B cell (primary cell): ENCODE results near the gene PEX13. TPM values are rescaled to one million over a fixed set of nuclear protein-coding genes. Genes with fewer than 3 reads are reported as not detected.

Experiments used
- ATAC-seq: fragments of 200-7000 bp; cut with Tn5 transposase; one replicate; pipeline ENCODE4 v1.10.0; 2021; ENCODE audit warnings: low read depth, mild to moderate bottlenecking, moderate number of reproducible peaks, moderate library complexity
- CTCF ChIA-PET: fragments of 350-600 bp; sonication (Branson Sonifier 250); formaldehyde crosslinking; loops from one replicate; lab custom pipeline; 2021; ENCODE audit warnings: antibody characterized with exemption, inconsistent platforms; lab: Charles Lee
- POLR2A ChIA-PET: fragments of 350-600 bp; sonication (Branson Sonifier 250); formaldehyde crosslinking; loops from one replicate; lab custom pipeline; 2021; ENCODE audit warnings: antibody characterized with exemption; lab: Charles Lee
- DNase-seq: peaks from one replicate; pipeline ENCODE4 v3.0.0; 2013
- H2AFZ ChIP-seq: 2 replicates; pipeline ENCODE4 v1.6.1; 2012; ENCODE audit warnings: mild to moderate bottlenecking, low read depth, low read length; ENCODE audit not compliant: insufficient read depth, poor library complexity, severe bottlenecking
- H3K27ac ChIP-seq, 2 donors: 1 replicate in 1 of 2; 2 replicates in 1 of 2; pipeline ENCODE4 v1.5.1; 2012 to 2013; ENCODE audit warnings: low read length in 2 of 2, mild to moderate bottlenecking in 2 of 2, moderate library complexity in 1 of 2
- H3K27me3 ChIP-seq, 4 experiments: fragments of 200-600 bp in 1 of 4; sonication (generic) in 1 of 4; replicated peaks in 1 of 4; 1 replicate in 2 of 4; 2 replicates in 2 of 4; pipeline versions ENCODE4 v1.6.1 to v1.7.0; 2013 to 2016; ENCODE audit warnings: low read length in 3 of 4, mild to moderate bottlenecking in 2 of 4, mixed read lengths in 1 of 4, moderate library complexity in 1 of 4; ENCODE audit not compliant: insufficient read depth in 4 of 4, control insufficient read depth in 3 of 4; ENCODE audit errors: control extremely low read depth in 1 of 4
- H3K36me3 ChIP-seq, 2 experiments: replicated peaks in 1 of 2; 1 replicate in 1 of 2; 2 replicates in 1 of 2; pipeline versions ENCODE4 v1.6.1 to v1.7.1; 2013; ENCODE audit warnings: low read length in 1 of 2; ENCODE audit not compliant: insufficient read depth in 2 of 2, control insufficient read depth in 1 of 2; ENCODE audit errors: control extremely low read depth in 1 of 2, extremely low read depth in 1 of 2
- H3K4me1 ChIP-seq, 2 donors: fragments of 200-600 bp in 1 of 2; sonication (generic) in 1 of 2; 1 replicate in 1 of 2; 2 replicates in 1 of 2; pipeline versions ENCODE4 v1.5.1 to v1.6.1; 2013 to 2017; ENCODE audit warnings: low read length in 2 of 2; ENCODE audit not compliant: control insufficient read depth in 2 of 2, insufficient read depth in 2 of 2
- H3K4me2 ChIP-seq: replicated peaks from 2 replicates; pipeline ENCODE3; 2012; ENCODE audit warnings: mild to moderate bottlenecking, low read depth, low read length; ENCODE audit not compliant: poor library complexity, severe bottlenecking
- H3K4me3 ChIP-seq, 5 experiments: fragments of 200-600 bp in 1 of 5; sonication (generic) in 1 of 5; 1 replicate in 3 of 5; 2 replicates in 2 of 5; pipeline versions ENCODE4 v1.5.1 to v1.7.0; 2011 to 2016; ENCODE audit warnings: low read length in 4 of 5, mild to moderate bottlenecking in 4 of 5, low read depth in 2 of 5, control low read depth in 1 of 5, moderate library complexity in 1 of 5; ENCODE audit not compliant: insufficient read depth in 1 of 5; ENCODE audit errors: control extremely low read depth in 1 of 5, extremely low read depth in 1 of 5
- H3K79me2 ChIP-seq: fragments of 200-600 bp; sonication (generic); one replicate; pipeline ENCODE4 v1.6.0; 2016; ENCODE audit warnings: low read length; ENCODE audit not compliant: control insufficient read depth, insufficient read depth
- H3K9ac ChIP-seq: fragments of 200-600 bp; sonication (generic); 2 replicates; pipeline ENCODE4 v1.6.1; 2017; ENCODE audit warnings: mild to moderate bottlenecking, low read length, moderate library complexity
- H3K9me3 ChIP-seq, 3 donors: one replicate each; pipeline versions ENCODE4 v1.6.1 to v1.7.1; 2013; ENCODE audit warnings: low read length in 2 of 3; ENCODE audit not compliant: control insufficient read depth in 2 of 3, insufficient read depth in 1 of 3; ENCODE audit errors: control extremely low read depth in 1 of 3
- H4K20me1 ChIP-seq: 2 replicates; pipeline ENCODE4 v1.6.0; 2012; ENCODE audit warnings: mild to moderate bottlenecking, low read length; ENCODE audit not compliant: insufficient read depth, control insufficient read depth, poor library complexity, severe bottlenecking
- H3K27ac Mint-ChIP-seq: one replicate; pipeline ENCODE4 v1.8.0; 2021; ENCODE audit warnings: mixed read lengths
- H3K27me3 Mint-ChIP-seq: one replicate; pipeline ENCODE4 v1.8.0; 2021; ENCODE audit warnings: mixed read lengths
- H3K4me1 Mint-ChIP-seq: one replicate; pipeline ENCODE4 v1.8.0; 2021; ENCODE audit warnings: mixed read lengths
- H3K4me3 Mint-ChIP-seq: one replicate; pipeline ENCODE4 v1.8.0; 2021; ENCODE audit warnings: mixed read lengths
- H3K9me3 Mint-ChIP-seq: one replicate; pipeline ENCODE4 v1.8.0; 2022; ENCODE audit warnings: mixed read lengths; ENCODE audit not compliant: insufficient read depth
- CTCF ChIP-seq: fragments of 200-600 bp; IDR thresholded peaks from one replicate; pipeline ENCODE4 v1.8.0; 2022; ENCODE audit warnings: antibody characterized with exemption, mild to moderate bottlenecking
- EZH2 ChIP-seq: IDR thresholded peaks from 2 replicates; pipeline ENCODE4 v1.6.1; 2012; ENCODE audit warnings: borderline replicate concordance, low read depth, mild to moderate bottlenecking, moderate library complexity, low read length; ENCODE audit not compliant: insufficient read depth, poor library complexity, severe bottlenecking
- WGBS: methylation state at CpG from one replicate; pipeline ENCODE4 v1.1.5; 2013; ENCODE audit warnings: missing lambda C conversion rate; ENCODE audit not compliant: insufficient coverage; 5-methylcytosine and 5-hydroxymethylcytosine counted together
- intact Hi-C: fragments of 100-400 bp; cut with micrococcal nuclease; formaldehyde crosslinking; loops from one replicate; pipeline ENCODE4 v1.10.0; 2022
- polyA plus RNA-seq: library from polyadenylated mRNA; depleted of rRNA; stranded (reverse); fragments of >200 nt; gene quantifications from 2 replicates; pipeline ENCODE4 v1.2.3, GENCODE V29; 2012
- small RNA-seq: library from RNA; depleted of rRNA; stranded (forward); fragments of <200 nt; gene quantifications from one replicate; pipeline ENCODE3, GENCODE V24; 2012; ENCODE audit warnings: low replicate concordance, low read depth; ENCODE audit not compliant: insufficient read length
- total RNA-seq, 2 donors: library from RNA; stranded (reverse); fragments of 120-200 nt in 1 of 2; gene quantifications; 1 replicate in 1 of 2; 2 replicates in 1 of 2; pipeline versions ENCODE4 v1.2.3 to v1.2.4, GENCODE V29; 2013 to 2022

Gene PEX13
- total and polyA plus RNA-seq, 2 donors (not counting 1 experiment from before 2014, with no cell fraction given) = 6.1 to 19.8 TPM

GRCh38 chr2:61100801-61101200 lies 83.3 kb downstream of the PEX13 start:
- intact Hi-C loops = no loop called here
- H4K20me1 ChIP-seq = no peaks in the 10 kb centered on the region
- no peaks in the 10 kb centered on the region for H3K9me3 ChIP-seq
- CTCF ChIA-PET = no interaction called here
- H3K4me3 ChIP-seq = no peak overlapping the region
- H3K27me3 ChIP-seq = no peaks in the 10 kb centered on the region
- no peaks in the 10 kb centered on the region for H3K79me2 ChIP-seq
- Mint-ChIP-seq H3K27me3 (no peaks in the 10 kb centered on the region), H3K4me1 (no peaks in the 10 kb centered on the region), H3K9me3 (no peaks in the 10 kb centered on the region), H3K27ac (no peak overlapping the region), H3K4me3 (no peak overlapping the region)
- no peaks in the 10 kb centered on the region for H3K36me3 ChIP-seq
- WGBS = no CpG with 5 or more reads among the region's 4 CpGs
- H3K4me2 ChIP-seq = no peak overlapping the region
- no peak for ATAC-seq
- POLR2A ChIA-PET = no interaction called here
- no peaks in the 10 kb centered on the region for H3K4me1 ChIP-seq
- TF ChIP-seq EZH2 (no peak), CTCF (no peak)
- no peak for DNase-seq
- H3K27ac ChIP-seq = no peak overlapping the region
- no peak overlapping the region for H2AFZ ChIP-seq
- H3K9ac ChIP-seq = no peak overlapping the region

Small RNA genes within 50 kb of the gene (small RNA-seq; reads per million reads assigned to genes)
- gene RNA5SP95 = not detected

Other genes starting within 250 kb of the PEX13 start
- 283 and 297 TPM in 2 replicates for gene REL, start 136.1 kb upstream of the PEX13 start, total RNA-seq
- 27.9 and 54.4 TPM in 2 replicates for gene REL, start 136.1 kb upstream of the PEX13 start, polyA plus RNA-seq
- 7.1 and 8.6 TPM in 2 replicates for gene PUS10, start 535 bp downstream of the PEX13 start, total RNA-seq
- 2.5 and 3.2 TPM in 2 replicates for gene PUS10, start 535 bp downstream of the PEX13 start, polyA plus RNA-seq
- 6.6 and 7.4 TPM in 2 replicates for gene SANBR, start 48.2 kb downstream of the PEX13 start, total RNA-seq
- gene SANBR, start 48.2 kb downstream of the PEX13 start, polyA plus RNA-seq = 2.1 and 2.5 TPM in 2 replicates
- 16.2 and 18.3 TPM in 2 replicates for gene C2orf74, start 144.5 kb downstream of the PEX13 start, total RNA-seq
- gene C2orf74, start 144.5 kb downstream of the PEX13 start, polyA plus RNA-seq = 11.1 and 17.3 TPM in 2 replicates